Body of pancreas (tissue), 4 donors: ENCODE data around the gene TIA1.

ENCODE experiments used
- CTCF ChIP-seq, 7 experiments: fragments of 450-650 bp in 4 of 7; fragments of 200-600 bp in 3 of 7; sonication (generic) in 3 of 7; IDR thresholded peaks; one replicate each; pipeline ENCODE4 v1.5.1; 2016 to 2019; ENCODE audit warnings: antibody characterized with exemption in 7 of 7
- POLR2A ChIP-seq, 3 donors: fragments of 450-650 bp; IDR thresholded peaks; one replicate each; pipeline ENCODE4 v1.6.1; 2016; ENCODE audit warnings: antibody characterized with exemption in 3 of 3, mild to moderate bottlenecking in 2 of 3

GRCh38 chr2:70280242-70280798 is 31.9 kb upstream of the TIA1 start:
- TF ChIP-seq POLR2A (IDR thresholded peaks at IDR 0.05) (no peak), CTCF (IDR thresholded peaks at IDR 0.05) (no peak)
